Renal pelvis (tissue), 12 donors: ENCODE results near the gene CALD1. TPM values are rescaled to one million over a fixed set of nuclear protein-coding genes. Genes with fewer than 3 reads are reported as not detected.

Source experiments
- DNase-seq: peaks from one replicate; pipeline ENCODE4 v3.0.0-alpha.2; 2013
- long read RNA-seq, 16 experiments: transcript quantifications; one replicate each; lab custom pipeline, GENCODE V29; 2026
- polyA plus RNA-seq, 3 donors: library from polyadenylated mRNA; unstranded; fragments of 120-200 nt; gene quantifications; one replicate each; pipeline ENCODE4 v1.2.1, GENCODE V29; 2013; ENCODE audit not compliant: insufficient read length in 3 of 3

The CALD1 gene, protein sequence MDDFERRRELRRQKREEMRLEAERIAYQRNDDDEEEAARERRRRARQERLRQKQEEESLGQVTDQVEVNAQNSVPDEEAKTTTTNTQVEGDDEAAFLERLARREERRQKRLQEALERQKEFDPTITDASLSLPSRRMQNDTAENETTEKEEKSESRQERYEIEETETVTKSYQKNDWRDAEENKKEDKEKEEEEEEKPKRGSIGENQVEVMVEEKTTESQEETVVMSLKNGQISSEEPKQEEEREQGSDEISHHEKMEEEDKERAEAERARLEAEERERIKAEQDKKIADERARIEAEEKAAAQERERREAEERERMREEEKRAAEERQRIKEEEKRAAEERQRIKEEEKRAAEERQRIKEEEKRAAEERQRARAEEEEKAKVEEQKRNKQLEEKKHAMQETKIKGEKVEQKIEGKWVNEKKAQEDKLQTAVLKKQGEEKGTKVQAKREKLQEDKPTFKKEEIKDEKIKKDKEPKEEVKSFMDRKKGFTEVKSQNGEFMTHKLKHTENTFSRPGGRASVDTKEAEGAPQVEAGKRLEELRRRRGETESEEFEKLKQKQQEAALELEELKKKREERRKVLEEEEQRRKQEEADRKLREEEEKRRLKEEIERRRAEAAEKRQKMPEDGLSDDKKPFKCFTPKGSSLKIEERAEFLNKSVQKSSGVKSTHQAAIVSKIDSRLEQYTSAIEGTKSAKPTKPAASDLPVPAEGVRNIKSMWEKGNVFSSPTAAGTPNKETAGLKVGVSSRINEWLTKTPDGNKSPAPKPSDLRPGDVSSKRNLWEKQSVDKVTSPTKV
- polyA plus RNA-seq: 100 to 1,000 TPM; 214 to 239 (median 215) TPM
- long read RNA-seq, donor 1, full-length matches to known transcripts: 10 of 64 reads
- long read RNA-seq, donor 1, partial matches to known transcripts: 54 of 64 reads
- long read RNA-seq, donor 1, other reads (novel, unspliced or antisense): 0 of 64 reads
- long read RNA-seq, donor 2, full-length matches to known transcripts: 27 of 138 reads
- long read RNA-seq, donor 2, partial matches to known transcripts: 98 of 138 reads
- long read RNA-seq, donor 2, other reads (novel, unspliced or antisense): 13 of 138 reads
- long read RNA-seq, donor 3, full-length matches to known transcripts: 13 of 128 reads
- long read RNA-seq, donor 3, partial matches to known transcripts: 115 of 128 reads
- long read RNA-seq, donor 3, other reads (novel, unspliced or antisense): 0 of 128 reads
- long read RNA-seq, donor 4, full-length matches to known transcripts: 26 of 109 reads
- long read RNA-seq, donor 4, partial matches to known transcripts: 83 of 109 reads
- long read RNA-seq, donor 4, other reads (novel, unspliced or antisense): 0 of 109 reads
- long read RNA-seq, donor 5, full-length matches to known transcripts: 9 of 33 reads
- long read RNA-seq, donor 5, partial matches to known transcripts: 24 of 33 reads
- long read RNA-seq, donor 5, other reads (novel, unspliced or antisense): 0 of 33 reads
- long read RNA-seq, donor 6, full-length matches to known transcripts: 21 of 136 reads
- long read RNA-seq, donor 6, partial matches to known transcripts: 115 of 136 reads
- long read RNA-seq, donor 6, other reads (novel, unspliced or antisense): 0 of 136 reads
- long read RNA-seq, donor 7, full-length matches to known transcripts: 20 of 244 reads
- long read RNA-seq, donor 7, partial matches to known transcripts: 205 of 244 reads
- long read RNA-seq, donor 7, other reads (novel, unspliced or antisense): 19 of 244 reads
- long read RNA-seq, donor 8, full-length matches to known transcripts: 20 of 106 reads
- long read RNA-seq, donor 8, partial matches to known transcripts: 78 of 106 reads
- long read RNA-seq, donor 8, other reads (novel, unspliced or antisense): 8 of 106 reads
- long read RNA-seq, donor 9, full-length matches to known transcripts: 27 of 143 reads
- long read RNA-seq, donor 9, partial matches to known transcripts: 99 of 143 reads
- long read RNA-seq, donor 9, other reads (novel, unspliced or antisense): 17 of 143 reads
- long read RNA-seq, donor 10, full-length matches to known transcripts: 14 of 185 reads
- long read RNA-seq, donor 10, partial matches to known transcripts: 171 of 185 reads
- long read RNA-seq, donor 10, other reads (novel, unspliced or antisense): 0 of 185 reads
- long read RNA-seq, donor 11, full-length matches to known transcripts: 11 of 95 reads
- long read RNA-seq, donor 11, partial matches to known transcripts: 70 of 95 reads
- long read RNA-seq, donor 11, other reads (novel, unspliced or antisense): 14 of 95 reads
- long read RNA-seq, donor 12, full-length matches to known transcripts: 36 of 167 reads
- long read RNA-seq, donor 12, partial matches to known transcripts: 131 of 167 reads
- long read RNA-seq, donor 12, other reads (novel, unspliced or antisense): 0 of 167 reads
- long read RNA-seq, donor 13, full-length matches to known transcripts: 10 of 70 reads
- long read RNA-seq, donor 13, partial matches to known transcripts: 60 of 70 reads
- long read RNA-seq, donor 13, other reads (novel, unspliced or antisense): 0 of 70 reads
- long read RNA-seq, donor 14, transcript CALD1-217 (3 exons, 753 nt): major isoform, 5 of 256 reads
- long read RNA-seq, donor 14, transcript CALD1-219 (2 exons, 560 nt): major isoform, 5 of 256 reads
- long read RNA-seq, donor 14, partial matches to known transcripts: 207 of 256 reads
- long read RNA-seq, donor 14, other reads (novel, unspliced or antisense): 32 of 256 reads
- long read RNA-seq, donor 15, full-length matches to known transcripts: 30 of 221 reads
- long read RNA-seq, donor 15, partial matches to known transcripts: 191 of 221 reads
- long read RNA-seq, donor 15, other reads (novel, unspliced or antisense): 0 of 221 reads
- long read RNA-seq, donor 16, full-length matches to known transcripts: 30 of 137 reads
- long read RNA-seq, donor 16, partial matches to known transcripts: 81 of 137 reads
- long read RNA-seq, donor 16, other reads (novel, unspliced or antisense): 26 of 137 reads

DNA sequence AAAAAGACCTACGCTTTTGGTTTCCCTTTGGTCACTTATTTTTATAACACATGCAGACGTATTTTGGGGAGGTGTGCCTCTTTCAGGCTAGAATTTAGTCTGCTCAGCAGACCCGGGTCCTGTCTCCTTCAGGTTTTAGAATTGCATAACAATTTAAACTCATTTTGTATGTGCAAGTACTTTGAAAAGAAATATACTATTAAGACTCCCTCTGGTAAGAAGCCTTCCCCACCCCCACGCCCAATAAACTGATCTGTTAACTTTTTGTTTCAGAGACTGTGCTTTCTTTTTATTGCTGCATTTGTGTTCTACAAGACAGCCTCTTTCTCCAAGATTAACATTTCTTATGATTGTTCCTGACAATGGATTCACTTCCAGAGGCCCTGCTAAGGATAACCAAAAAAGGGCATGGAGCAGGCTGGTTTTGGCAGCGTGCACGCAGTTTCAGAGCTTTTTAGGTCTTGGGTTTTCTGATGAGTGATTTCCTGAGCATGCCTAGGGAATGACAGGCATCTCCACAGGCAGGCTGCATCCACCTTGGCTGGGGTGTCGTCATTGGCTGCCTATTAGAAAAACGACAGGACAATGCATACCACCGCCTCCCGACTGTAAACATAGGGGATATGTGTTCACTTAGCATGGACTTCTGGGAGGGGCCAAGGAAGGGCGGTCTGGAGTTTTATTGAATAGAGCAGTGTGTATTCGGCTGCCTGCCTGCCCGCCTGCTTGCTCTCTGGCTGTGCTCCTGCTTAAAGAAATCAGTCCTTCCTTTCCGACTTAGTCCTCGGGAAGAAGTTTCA, at the start of gene CALD1:
CALD1 (plus strand) TSS at position 694 of the 800 bp plus-strand sequence. CDS start 88,100 bp downstream, outside the sequence.
- peak; percentile 85 for DNase-seq

DNA sequence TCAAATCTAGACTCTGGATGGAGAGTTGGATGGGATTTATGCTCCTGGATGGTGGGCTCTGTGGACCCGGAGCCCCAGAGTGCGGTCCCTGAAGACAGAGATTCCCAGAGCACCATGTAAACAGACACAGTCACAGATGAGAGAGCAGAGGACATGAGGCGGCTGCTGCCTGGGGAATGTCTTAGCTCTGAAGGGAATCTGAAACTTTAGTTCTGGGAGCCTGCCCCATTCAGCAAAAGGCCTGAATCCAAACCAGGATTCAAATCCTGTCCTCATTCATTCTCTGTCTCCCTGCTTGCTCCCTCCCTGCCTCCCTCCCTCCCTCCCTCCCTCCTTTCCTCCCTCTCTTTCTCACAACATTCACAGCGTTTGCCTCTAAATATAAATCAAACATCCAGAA, 49.5 kb upstream of the CALD1 start:
- peak; percentile 48 for DNase-seq

DNA sequence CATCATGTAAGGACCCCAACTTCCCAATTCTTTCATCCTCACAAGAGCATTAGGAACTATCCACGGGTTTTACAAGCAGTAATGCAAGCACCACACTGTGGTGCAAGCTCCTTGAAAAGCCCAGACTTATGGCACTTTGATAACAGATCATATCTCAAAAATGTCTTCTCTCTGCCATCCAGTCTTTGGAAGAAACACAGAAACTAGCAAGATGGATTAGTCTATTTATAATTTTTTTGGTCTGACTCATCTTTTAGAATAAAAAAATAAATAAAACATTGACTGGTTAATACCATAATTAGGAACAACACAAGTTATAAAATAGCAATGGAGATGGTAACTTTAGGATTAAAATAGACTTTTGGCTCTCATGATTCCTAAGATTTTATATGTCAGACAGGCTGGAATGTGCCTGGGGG, 49.0 kb upstream of the CALD1 start:
- DNase-seq: no peak

DNA sequence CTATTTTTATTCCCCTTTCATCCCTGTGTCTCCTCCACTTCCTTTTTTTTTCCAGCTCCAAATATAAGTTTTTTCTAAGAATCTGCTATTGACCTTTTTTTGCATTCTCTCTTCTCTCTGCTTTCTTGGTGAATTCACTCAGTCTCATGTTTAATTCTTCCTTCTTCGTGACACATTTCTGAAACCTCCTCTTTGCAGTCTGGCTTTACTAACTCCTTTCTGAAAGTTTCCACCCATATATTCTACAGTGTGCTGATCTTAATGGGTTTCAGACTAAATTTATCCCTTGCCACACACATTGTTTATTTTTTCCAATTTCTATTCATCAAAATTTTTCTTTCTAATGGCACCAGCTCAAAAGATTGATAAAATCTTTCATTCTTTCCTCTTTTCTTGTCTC, 47.8 kb upstream of the CALD1 start:
- no peak for DNase-seq

DNA sequence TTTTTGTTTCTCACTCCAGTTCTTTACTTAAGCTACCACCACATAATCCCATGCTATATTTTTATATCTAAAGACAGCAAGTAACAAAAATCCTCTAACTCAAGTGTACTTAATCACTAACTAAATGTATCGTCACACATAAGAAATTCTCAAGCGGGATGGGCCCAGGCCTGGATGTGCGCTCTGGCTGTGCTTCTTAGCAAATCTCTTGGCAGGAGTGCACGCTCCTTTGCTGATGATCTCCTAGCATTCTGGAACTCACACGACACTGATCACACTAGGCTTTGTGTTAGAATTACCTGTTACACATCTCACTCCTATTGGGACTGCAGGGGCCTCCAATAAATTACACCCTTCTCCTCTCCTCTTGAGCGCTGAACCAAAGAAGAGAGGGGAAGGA, 46.7 kb upstream of the CALD1 start:
- no peak for DNase-seq

DNA sequence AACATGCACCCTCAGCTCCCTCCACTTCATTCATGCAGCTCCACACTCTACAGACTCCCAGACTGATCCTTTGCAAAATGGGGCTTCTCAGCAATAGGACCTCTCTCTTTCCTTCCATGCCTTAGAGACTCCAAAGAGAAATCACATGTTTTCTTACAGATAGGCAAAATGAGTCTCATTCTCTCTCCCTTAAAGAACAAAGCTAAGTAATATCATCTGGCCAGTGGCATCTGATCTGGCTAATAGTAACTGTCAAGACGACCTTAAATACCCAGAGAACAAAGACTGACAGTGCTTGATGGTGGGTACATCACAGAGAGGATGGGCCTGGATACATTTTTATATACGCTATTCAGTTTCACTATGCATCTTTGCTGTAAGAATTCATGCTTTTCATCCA, 43.1 kb upstream of the CALD1 start:
- no peak for DNase-seq

DNA sequence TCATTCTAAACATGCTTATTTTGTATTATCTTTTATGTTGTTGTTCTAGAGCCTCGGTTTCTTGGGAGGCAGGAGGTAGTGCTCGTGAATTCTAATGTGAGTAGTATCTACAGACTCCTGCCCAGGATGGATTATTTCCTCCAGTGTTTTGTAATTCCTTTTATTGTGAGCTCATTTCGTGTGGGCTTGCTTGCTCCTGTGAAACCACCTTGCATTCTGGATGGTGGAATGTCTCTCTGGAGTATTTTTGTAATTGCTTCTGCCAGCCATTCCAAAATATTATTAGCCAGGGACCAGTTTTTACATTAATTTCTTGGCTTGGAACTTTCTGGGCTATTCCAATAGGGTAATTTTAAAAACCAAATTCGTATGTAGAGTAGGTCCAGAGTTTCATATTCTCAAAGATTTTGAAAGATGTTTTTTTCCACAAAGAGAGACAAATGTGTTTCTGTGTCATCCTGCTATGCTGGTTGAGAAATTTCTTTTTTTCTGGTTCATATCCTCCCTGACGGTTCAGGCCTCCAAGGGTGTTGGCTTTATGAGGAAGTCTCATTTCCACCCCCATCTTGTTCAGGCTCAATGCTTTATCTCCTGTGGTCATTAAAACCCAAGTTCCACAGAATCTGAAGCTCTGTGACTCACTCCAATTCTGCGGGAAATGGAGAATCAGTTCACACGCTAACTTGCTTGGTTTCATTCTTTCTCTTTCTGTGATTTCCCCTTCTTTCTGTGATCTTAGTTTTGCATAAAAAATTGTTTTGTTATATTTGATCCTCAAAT, 41.7 kb upstream of the CALD1 start:
- no peak for DNase-seq

DNA sequence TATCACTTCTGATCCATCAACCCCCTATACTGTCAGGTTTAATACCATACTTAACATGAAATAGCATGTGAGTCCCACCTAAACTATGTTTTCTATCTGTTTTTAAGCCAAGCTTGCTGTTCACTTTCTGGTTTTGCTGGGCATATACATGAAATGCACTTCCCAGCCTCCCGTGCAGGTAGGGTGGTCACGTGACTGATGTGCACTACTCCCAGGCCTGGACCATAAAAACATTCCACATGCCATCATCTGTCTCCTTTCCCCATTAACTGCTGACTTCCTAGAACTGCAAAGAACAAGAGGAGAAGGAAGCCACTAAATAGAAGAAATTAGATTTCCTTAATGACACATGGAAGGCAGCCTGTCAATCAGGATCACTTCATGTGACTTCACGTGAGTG, 40.1 kb upstream of the CALD1 start:
- no peak for DNase-seq

DNA sequence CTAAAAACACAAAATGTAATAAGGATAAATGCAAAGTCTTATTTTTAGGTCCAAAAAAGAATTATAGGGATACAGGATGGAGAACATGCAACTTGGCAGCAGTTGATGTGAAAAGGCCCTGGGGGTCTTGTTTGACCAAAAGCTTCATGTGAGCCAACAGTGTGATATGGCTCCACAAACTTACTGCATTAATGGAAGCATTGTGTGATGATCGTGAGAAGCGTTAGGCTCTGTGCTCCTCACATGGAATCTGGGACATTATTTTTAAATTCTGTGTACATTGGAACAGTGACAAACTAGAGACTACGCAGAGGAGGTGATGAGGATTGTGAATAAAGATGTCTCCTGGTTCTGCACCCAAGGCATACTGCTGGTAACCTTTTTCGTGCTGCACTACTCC, 39.1 kb upstream of the CALD1 start:
- DNase-seq: no peak

DNA sequence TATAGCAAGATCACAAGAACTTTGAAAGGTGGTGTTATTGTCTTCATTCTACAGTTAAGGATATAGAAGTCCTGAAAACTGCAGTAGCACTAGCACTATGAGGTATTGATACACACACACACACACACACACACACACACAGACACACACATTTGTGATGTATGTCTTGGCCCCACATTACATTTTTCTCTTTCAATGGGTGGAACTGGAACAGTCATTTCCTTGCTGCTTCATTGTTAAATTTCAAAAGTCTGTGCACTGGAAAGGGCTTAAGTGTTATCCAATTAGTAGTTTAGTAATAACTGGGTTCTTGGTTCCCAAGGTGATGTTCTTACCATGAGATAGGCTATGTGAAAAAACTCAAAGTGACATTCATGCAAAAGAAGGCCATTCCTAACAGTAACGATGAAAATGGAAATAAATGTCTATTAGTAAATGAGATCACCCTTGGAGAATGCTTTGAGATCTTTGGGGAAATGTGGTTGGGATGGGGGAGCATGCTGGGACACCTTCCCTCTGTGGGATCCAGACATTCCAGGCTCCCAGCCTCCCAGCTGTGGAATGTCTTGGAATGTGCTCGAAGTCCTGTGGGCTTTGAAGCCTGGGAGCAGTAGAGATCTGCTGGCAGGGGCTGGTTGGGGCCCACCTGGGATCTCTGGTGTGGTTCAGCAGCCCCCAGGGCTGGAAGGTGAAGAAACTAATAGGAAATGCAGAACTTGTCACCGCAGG, 37.4 kb upstream of the CALD1 start:
- DNase-seq: no peak

DNA sequence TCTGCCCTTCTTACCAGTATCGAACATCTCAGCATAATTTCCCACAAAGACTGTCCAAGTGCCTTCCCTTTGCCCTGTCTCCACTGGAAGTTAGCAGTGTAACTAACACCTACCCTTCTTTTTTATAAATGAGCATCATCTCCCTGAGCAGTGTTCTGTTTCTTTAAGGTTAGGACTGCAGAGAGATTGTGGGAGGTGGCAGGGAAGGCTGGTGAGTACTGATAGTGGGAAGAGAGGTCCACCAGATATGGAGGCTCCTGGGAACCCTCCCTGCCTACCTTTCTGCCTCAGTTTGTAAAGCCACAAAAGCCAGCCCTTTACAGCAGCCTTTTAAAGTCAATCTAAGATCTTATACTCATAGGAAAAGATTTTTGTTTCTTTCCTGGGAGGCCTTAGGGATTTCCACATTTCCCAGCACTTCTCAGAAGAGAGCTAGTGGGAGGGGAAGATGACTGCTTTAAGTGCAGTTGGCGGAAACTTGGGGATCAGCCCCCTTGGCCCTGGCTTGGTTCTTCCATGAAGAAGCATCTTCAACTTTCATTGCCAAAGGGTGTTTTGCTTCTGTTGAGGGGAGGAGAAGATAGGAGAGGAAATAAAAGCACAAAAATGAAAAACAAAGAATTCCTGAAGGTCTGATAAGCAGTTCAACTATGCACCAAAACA, 36.6 kb upstream of the CALD1 start:
- no peak for DNase-seq

DNA sequence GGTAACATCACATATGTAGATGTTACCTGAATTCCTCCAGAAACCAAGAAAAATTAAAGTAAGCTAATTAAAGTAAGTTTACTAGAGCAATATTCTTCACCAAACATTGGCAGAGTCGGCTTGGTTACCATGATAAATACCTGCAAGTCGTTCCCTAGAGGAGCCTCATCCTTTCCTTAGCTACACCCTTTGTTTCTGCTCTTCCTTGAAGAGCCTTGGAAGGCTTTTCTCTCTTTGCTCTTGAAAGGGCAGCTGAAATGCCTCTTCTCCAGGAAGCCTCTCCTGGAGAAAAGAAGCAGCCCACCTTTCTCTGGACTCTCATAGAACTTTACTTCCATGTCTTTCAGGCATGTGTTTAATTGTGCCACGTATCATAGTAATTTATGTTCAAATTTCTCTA, 34.9 kb upstream of the CALD1 start:
- DNase-seq: no peak

DNA sequence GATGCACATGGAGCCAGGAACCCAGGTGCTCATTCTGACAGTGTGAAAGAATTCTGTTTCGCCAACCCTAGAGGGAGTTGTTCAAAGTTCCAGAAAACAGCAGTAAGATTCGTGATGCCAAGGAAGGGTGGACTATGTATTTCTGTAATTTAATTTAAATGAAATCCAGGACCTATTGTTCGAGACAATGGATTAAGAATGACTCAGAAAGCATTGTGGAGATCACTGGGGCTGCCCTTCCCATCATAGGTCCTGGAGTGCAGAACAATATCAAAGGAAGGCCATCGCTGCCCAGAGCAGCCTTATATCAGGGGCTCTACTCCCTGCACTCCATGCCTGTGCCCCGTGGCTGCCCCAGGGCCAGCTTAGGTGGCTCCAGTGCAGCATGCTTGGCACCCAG, 32.1 kb upstream of the CALD1 start:
- no peak for DNase-seq

DNA sequence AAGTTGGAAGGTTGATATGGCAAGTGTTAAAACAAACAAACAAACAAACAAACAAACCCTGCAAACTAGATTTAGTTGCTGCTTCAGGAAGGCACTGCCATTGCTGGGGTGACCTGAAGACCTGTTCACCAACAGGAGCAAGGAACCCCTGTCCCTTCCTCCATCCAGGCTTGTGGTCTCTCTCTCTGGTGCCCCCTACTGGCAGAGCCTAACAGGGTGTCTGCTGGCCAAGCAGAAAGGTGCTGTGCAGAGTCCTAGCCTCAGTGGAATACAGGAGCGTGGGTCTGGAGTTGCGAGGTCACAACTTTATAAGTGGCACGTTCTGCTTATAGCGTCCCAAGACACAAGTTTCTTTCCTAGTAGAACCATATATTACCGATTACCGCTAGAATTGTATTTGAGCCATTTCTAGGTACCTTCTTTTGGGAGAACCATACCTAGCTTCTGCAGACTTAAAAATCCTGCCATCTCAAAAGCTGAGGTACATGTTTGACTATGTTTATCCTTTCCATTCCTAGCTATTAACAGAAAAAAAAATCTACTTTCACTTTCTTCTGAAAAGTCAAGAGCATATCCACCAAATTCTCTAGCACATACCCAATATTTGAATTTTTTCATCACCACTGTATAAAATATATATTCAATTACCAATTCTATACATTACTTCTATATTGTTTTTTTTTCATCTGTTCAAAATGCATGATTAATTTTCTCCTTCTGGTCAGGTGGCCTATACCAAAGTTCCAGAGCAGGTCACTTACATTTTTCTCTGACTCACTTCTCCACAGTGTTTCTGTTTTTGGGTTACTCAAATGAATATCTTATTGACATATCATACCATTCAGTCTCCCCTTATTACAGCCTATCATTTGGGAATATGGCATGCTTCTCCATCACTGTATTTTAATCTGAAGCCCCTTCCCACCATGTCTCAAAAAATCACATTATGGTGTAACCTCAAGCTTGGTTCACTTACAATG, 29.1 kb upstream of the CALD1 start:
- no peak for DNase-seq
